Measurements from ENCODE around the gene RABEP1.
"Not testable (repeated sequence)": the region's sequence is repeated elsewhere in the genome, so short reads cannot be mapped to it uniquely, and the experiment has no call there.

Gene RABEP1

DNA sequence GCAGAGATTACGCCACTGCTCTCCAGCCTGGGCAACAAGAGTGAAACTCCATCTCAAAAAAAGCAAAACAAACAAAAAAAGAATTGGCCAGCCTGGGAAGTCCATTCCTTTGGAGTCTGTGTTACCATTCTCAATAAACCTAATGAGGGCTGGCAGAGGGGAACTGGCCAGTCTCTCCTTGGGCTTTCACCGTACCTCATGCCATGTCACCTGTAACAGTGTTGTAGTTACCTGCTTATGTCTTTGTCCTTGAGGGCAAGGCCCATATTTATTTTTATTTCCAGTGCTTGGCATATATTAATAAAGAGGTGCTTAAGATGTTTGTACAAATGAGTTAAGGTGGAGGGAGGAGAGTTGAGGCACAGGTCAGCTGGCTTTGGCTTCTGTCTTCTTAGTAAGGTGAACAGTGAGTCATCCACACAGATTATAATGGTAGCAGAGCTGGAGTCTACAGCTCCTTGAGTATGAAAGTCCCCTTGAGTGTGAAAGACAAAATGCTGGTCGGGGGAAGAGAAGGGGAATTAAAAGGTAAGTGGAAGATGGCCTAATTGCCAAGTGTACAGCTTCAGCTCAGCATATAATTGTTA is 148.4 kb downstream of the RABEP1 start:
- H3K4me3 ChIP-seq (ENCODE audit: low read length), result no peak overlapping the region
- no peak overlapping the region for H3K9ac ChIP-seq (ENCODE audit: low read depth, low read length)
- no peaks in the 10 kb centered on the region for H3K27me3 ChIP-seq (ENCODE audit: control insufficient read depth, insufficient read depth, low read length)
- H3K4me1 ChIP-seq (ENCODE audit: control insufficient read depth, insufficient read depth, low read length), result no peaks in the 10 kb centered on the region
- H3K4me2 ChIP-seq (ENCODE audit: low read length), result no peak overlapping the region
- peaks cover 70% of the 10 kb centered on the region for H3K36me3 ChIP-seq (ENCODE audit: insufficient read depth, low read length)
- H3K9me3 ChIP-seq (replicated peaks; ENCODE audit: low read length), result no peaks in the 10 kb centered on the region

DNA sequence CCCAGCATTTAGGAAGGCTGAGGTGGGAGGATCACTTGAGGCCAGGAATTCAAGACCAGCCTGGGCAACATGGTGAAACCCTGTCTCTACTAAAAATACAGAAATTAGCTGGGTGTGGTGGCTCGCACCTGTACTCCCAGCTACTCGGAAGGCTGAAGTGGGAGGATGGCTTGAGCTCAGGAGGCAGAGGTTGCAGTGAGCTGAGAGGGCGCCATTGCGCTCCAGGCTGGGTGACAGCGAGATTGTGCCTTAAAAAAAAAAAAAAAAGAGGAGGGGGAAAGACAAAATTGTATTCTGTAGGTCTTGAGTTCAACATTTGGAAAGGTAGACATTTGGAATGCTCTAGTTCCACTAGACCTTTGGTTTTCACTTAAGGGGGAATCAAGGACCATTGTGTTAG is 149.2 kb downstream of the RABEP1 start:
- not testable (repeated sequence) for H3K9ac ChIP-seq (ENCODE audit: low read depth, low read length); H3K4me3 ChIP-seq (ENCODE audit: low read length); H3K9me3 ChIP-seq (replicated peaks; ENCODE audit: low read length); H3K4me1 ChIP-seq (ENCODE audit: control insufficient read depth, insufficient read depth, low read length); H3K4me2 ChIP-seq (ENCODE audit: low read length); H3K27me3 ChIP-seq (ENCODE audit: control insufficient read depth, insufficient read depth, low read length)
- peaks cover 68% of the 10 kb centered on the region for H3K36me3 ChIP-seq (ENCODE audit: insufficient read depth, low read length)

DNA sequence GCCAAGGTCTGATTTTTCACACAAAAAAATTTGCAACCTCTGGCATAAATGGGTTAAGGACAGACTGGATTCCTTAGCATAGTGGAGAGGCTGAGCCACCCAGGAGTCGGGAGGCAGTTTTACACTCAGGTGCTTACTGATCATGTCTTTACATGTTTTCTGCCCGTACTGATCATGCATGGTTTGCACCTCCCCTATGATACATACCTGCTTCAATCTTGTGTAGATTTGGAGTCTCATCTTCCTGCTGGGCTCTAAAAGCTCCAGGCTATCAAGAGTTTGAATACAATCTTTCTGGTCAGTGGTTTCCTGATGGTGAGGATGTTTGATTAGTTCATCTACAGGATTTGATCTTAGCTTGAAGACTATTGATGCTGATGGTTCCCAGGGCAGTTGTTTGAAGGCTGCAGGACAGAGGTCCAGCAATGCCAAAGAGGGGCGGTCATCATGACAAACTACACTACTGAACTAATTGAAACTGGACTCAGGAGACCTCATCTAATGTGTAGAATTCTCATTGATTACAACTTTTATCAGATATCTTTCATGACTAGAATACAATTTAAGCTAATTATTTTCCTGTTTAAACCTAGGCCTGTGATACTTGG is 150.0 kb downstream of the RABEP1 start:
- Histone ChIP-seq H3K4me2 (ENCODE audit: low read length) (no peak overlapping the region), H3K36me3 (ENCODE audit: insufficient read depth, low read length) (peaks cover 74% of the 10 kb centered on the region), H3K9me3 (replicated peaks; ENCODE audit: low read length) (no peaks in the 10 kb centered on the region), H3K4me1 (ENCODE audit: control insufficient read depth, insufficient read depth, low read length) (peaks cover 4% of the 10 kb centered on the region), H3K4me3 (ENCODE audit: low read length) (no peak overlapping the region), H3K27me3 (ENCODE audit: control insufficient read depth, insufficient read depth, low read length) (no peaks in the 10 kb centered on the region), H3K9ac (ENCODE audit: low read depth, low read length) (no peak overlapping the region)

DNA sequence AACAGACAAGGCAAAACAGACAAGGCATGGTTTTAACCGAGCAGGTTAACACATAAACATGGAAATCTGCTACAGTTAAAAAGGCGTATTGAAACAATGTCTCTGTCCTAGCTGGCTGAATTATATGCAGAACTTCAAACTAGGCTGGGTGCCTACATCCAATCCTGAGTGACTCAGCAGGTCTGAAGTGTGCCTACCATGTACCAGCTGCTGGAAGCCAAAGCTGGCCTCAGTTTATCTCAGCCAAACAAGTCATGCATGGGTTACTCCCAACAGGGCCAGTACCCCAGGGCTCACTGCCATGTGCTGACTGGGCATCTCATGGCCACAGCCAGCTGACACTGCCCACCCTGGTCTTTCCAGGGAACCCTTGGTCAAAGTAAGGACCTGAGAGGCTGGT is 152.9 kb downstream of the RABEP1 start:
- H3K9me3 ChIP-seq (replicated peaks; ENCODE audit: low read length), result no peaks in the 10 kb centered on the region
- H3K27me3 ChIP-seq (ENCODE audit: control insufficient read depth, insufficient read depth, low read length), result no peaks in the 10 kb centered on the region
- no peak overlapping the region for H3K9ac ChIP-seq (ENCODE audit: low read depth, low read length)
- no peak overlapping the region for H3K4me2 ChIP-seq (ENCODE audit: low read length)
- peaks cover 17% of the 10 kb centered on the region for H3K4me1 ChIP-seq (ENCODE audit: control insufficient read depth, insufficient read depth, low read length)
- peaks cover 69% of the 10 kb centered on the region for H3K36me3 ChIP-seq (ENCODE audit: insufficient read depth, low read length)
- H3K4me3 ChIP-seq (ENCODE audit: low read length), result no peak overlapping the region

Data from skeletal muscle satellite cell (primary cell).